GM12878 (cell line): ENCODE results near the gene NISCH.

Experiments used
- ASH2L ChIP-seq: fragments of 300-600, 200-600 bp; sonication (generic); IDR thresholded peaks from 2 replicates; pipeline ENCODE4 v1.6.1; 2017; ENCODE audit warnings: low read depth, mild to moderate bottlenecking, borderline replicate concordance
- BRCA1 ChIP-seq: IDR thresholded peaks from 2 replicates; pipeline ENCODE4 v1.6.1; 2011; ENCODE audit warnings: low read depth, low read length, improper control_type of control experiment
- CHD1 ChIP-seq: IDR thresholded peaks from 2 replicates; pipeline ENCODE4 v1.6.1; 2012; ENCODE audit warnings: low read depth, low read length, improper control_type of control experiment
- CTCF ChIP-seq, 3 experiments: IDR thresholded peaks in 2 of 3; conservative IDR thresholded peaks in 1 of 3; 2 replicates each; pipeline ENCODE4 v1.5.1; 2011; ENCODE audit warnings: low read depth in 3 of 3, low read length in 3 of 3, mild to moderate bottlenecking in 3 of 3, control low read depth in 2 of 3, moderate library complexity in 2 of 3, inconsistent platforms in 1 of 3, mixed read lengths in 1 of 3; ENCODE audit not compliant: control insufficient read depth in 2 of 3, insufficient read depth in 1 of 3; ENCODE audit errors: extremely low read depth in 1 of 3
- EZH2 ChIP-seq: IDR thresholded peaks from 2 replicates; pipeline ENCODE4 v1.6.1; 2012; ENCODE audit warnings: low read depth, mild to moderate bottlenecking, control low read depth, inconsistent platforms, low read length, borderline replicate concordance; ENCODE audit not compliant: control insufficient read depth
- FOXM1 ChIP-seq: IDR thresholded peaks from 2 replicates; pipeline ENCODE4 v1.6.1; 2012; ENCODE audit warnings: low read depth, mild to moderate bottlenecking, inconsistent platforms, low read length, moderate library complexity
- KAT2A ChIP-seq: conservative IDR thresholded peaks from 2 replicates; pipeline ENCODE4 v1.6.1; 2011; ENCODE audit warnings: low read depth, low read length; ENCODE audit not compliant: control insufficient read depth
- REST ChIP-seq: IDR thresholded peaks from 2 replicates; pipeline ENCODE4 v1.6.1; 2012; ENCODE audit warnings: mild to moderate bottlenecking, low read depth, low read length
- TCF12 ChIP-seq: IDR thresholded peaks from 2 replicates; pipeline ENCODE4 v1.6.1; 2011; ENCODE audit warnings: low read depth, mild to moderate bottlenecking, low read length

DNA sequence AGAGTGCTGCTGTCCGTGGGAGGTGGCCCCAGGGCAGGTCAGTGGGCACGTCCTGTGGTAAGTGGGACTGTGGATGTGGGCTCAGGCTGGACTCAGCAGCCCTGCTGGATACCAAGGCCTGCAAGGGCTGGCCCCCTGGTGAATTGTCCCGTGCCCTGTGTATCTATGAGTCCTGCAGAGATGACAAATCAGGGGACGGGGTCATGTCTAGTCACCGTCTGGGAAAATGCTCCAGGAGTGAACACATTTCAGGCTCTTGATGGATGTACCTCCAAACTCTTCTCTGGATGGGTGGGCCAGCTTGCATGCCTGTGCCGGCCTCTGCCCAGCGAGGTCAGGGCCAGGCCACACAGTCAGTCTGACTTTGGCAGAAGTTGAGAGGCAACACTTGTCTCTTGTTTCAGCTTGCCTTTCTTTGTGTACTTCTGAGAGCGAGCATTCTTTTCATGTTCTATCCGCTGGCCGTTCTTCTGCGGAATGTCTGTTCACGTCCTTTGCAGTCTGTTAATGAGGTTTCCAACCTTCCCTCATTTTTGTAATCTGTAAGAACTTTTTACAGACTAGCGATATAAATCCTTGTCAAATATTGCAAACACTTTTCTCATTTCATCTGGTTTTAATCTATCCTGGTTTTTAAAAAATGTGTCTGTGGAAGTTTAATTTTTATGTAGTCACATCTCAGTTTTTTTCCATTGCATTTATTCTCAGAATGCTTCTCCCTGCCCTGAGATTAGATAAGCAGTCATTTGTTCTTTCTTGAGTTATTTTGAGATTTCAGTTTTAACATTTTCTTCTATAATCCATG lies 28.4 kb downstream of the NISCH start:
- TF ChIP-seq BRCA1: no peak
- TF ChIP-seq KAT2A: no peak
- TF ChIP-seq REST: no peak
- TF ChIP-seq CHD1: no peak
- no peak for TF ChIP-seq CTCF (IDR thresholded peaks at IDR 0.05 in 2 of 3, conservative IDR thresholded peaks at IDR 0.05 in 1 of 3; ENCODE audit: control insufficient read depth in 2 of 3, extremely low read depth in 1 of 3, insufficient read depth in 1 of 3, low read depth in 3 of 3, low read length in 3 of 3)
- no peak for TF ChIP-seq FOXM1
- TF ChIP-seq TCF12: no peak
- TF ChIP-seq ASH2L: no peak
- no peak for TF ChIP-seq EZH2
